Measurements from ENCODE around the gene FEM1C. TPM values are rescaled to one million over a fixed set of nuclear protein-coding genes. Genes with fewer than 3 reads are reported as not detected.

The FEM1C gene
- total RNA-seq, 1 donor = 17.4 TPM

GRCh38 chr5:115471345-115472063, 73.1 kb downstream of the FEM1C start:
- Histone ChIP-seq H4K20me1 (ENCODE audit: insufficient read depth, low read length) (no peaks in the 10 kb centered on the region), H3K36me3 (ENCODE audit: insufficient read depth, low read length) (no peaks in the 10 kb centered on the region), H3K27me3 (ENCODE audit: insufficient read depth, low read length) (no peaks in the 10 kb centered on the region), H3K79me2 (ENCODE audit: insufficient read depth, low read length) (no peaks in the 10 kb centered on the region), H3K4me2 (ENCODE audit: insufficient read depth, low read length) (no peak overlapping the region), H3K27ac (ENCODE audit: low read depth, low read length) (no peak overlapping the region), H3K4me3 (ENCODE audit: insufficient read depth, low read length) (no peak overlapping the region), H2AFZ (ENCODE audit: low read length) (no peak overlapping the region), H3K4me1 (ENCODE audit: insufficient read depth, low read length) (no peaks in the 10 kb centered on the region), H3K9me3 (ENCODE audit: low read depth, low read length) (no peaks in the 10 kb centered on the region)
- no peak for DNase-seq (ENCODE audit: insufficient read length, low spot score, missing footprints)
- no peak for TF ChIP-seq CTCF (IDR thresholded peaks at IDR 0.05; ENCODE audit: extremely low read depth, low read depth, low read length)

GRCh38 chr5:115470921-115471320, 73.7 kb downstream of the FEM1C start:
- H4K20me1 ChIP-seq (ENCODE audit: insufficient read depth, low read length) = no peaks in the 10 kb centered on the region
- no peaks in the 10 kb centered on the region for H3K36me3 ChIP-seq (ENCODE audit: insufficient read depth, low read length)
- DNase-seq (ENCODE audit: insufficient read length, low spot score, missing footprints) = no peak
- H3K9me3 ChIP-seq (ENCODE audit: low read depth, low read length) = no peaks in the 10 kb centered on the region
- no peaks in the 10 kb centered on the region for H3K4me1 ChIP-seq (ENCODE audit: insufficient read depth, low read length)
- no peak overlapping the region for H3K27ac ChIP-seq (ENCODE audit: low read depth, low read length)
- no peaks in the 10 kb centered on the region for H3K27me3 ChIP-seq (ENCODE audit: insufficient read depth, low read length)
- H3K4me3 ChIP-seq (ENCODE audit: insufficient read depth, low read length) = no peak overlapping the region
- H3K79me2 ChIP-seq (ENCODE audit: insufficient read depth, low read length) = no peaks in the 10 kb centered on the region
- no peak for TF ChIP-seq CTCF (IDR thresholded peaks at IDR 0.05; ENCODE audit: extremely low read depth, low read depth, low read length)
- no peak overlapping the region for H3K4me2 ChIP-seq (ENCODE audit: insufficient read depth, low read length)
- no peak overlapping the region for H2AFZ ChIP-seq (ENCODE audit: low read length)

Small RNA genes within 50 kb of the gene (small RNA-seq; reads per million reads assigned to genes)
- gene AC008628.1 = not detected
- not detected for gene AC008628.2

Other genes with a start within 250 kb of the FEM1C start
- gene CCDC112, start 248.1 kb downstream of the FEM1C start, total RNA-seq = 4.7 and 5.0 TPM in 2 replicates
- gene TICAM2, start 57.7 kb upstream of the FEM1C start, total RNA-seq = 6.9 and 9.1 TPM in 2 replicates
- 137 and 151 TPM in 2 replicates for gene TMED7, start 81.3 kb upstream of the FEM1C start, total RNA-seq

Data from osteoblast (primary cell).